ENCODE results near the gene GFRAL. TPM values are rescaled to one million over a fixed set of nuclear protein-coding genes. Genes with fewer than 3 reads are reported as not detected.

Gene GFRAL
- total RNA-seq (ENCODE audit: unreplicated experiment): not detected
- long read RNA-seq: 0 reads

DNA sequence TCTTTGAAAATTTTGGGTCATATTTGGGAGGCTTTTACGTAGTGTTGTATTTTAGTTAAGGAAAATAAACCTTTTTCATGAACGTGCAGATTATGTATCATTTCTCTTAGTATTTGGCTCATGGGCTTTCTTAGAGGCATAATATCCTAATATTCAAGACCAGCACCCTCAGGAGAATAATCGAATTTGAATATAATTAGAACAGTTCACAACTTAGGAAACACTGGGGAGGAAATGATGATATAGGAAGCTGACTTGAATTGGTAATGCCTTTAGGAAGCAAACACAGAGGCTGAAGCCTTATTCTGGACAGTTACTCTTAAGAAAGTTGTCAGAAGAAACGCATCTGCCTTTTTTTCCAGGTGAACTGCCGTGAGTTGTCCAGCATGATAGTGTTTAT, at the start of gene GFRAL:
Gene GFRAL, plus strand, starts transcription at position 301 of the 400 bp plus-strand sequence. Its CDS starts 86 bp downstream, at position 387.
- H3K9me3 Mint-ChIP-seq (ENCODE audit: unreplicated experiment): no peaks in the 10 kb centered on the region

DNA sequence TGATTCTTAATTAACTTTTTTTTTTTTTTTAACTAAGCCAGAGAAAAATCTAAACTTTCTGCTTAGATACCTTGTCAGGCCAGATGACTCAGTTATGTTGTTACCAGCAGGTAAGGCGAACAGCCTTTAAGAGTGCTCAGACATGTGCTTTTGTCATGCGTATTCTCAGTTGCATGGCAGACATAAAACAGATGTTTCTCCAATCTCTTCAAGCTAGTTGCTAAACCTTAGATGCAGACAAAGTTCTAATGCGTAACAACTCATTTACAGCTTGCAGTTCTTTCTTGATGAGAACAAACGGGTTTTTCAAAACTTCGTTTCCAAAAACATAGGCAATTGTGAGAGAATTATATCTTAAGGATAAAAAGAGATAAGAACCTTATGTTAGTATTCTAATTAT, 49.6 kb upstream of the GFRAL start:
- Mint-ChIP-seq H3K36me3 (ENCODE audit: low read depth, unreplicated experiment) (no peaks in the 10 kb centered on the region), H3K27me3 (ENCODE audit: unreplicated experiment) (no peaks in the 10 kb centered on the region), H3K4me3 (ENCODE audit: unreplicated experiment) (no peak overlapping the region), H3K9me3 (ENCODE audit: unreplicated experiment) (no peaks in the 10 kb centered on the region), H3K27ac (ENCODE audit: unreplicated experiment) (no peak overlapping the region), H3K4me1 (ENCODE audit: unreplicated experiment) (peaks cover 6% of the 10 kb centered on the region)
- no peak for TF ChIP-seq CTCF (IDR thresholded peaks at IDR 0.05; ENCODE audit: unreplicated experiment)
- no peak for DNase-seq (ENCODE audit: low spot score)

More for the DNA sequence above, at the start of gene GFRAL:
- no peaks in the 10 kb centered on the region for H3K4me1 Mint-ChIP-seq (ENCODE audit: unreplicated experiment)
- H3K4me3 Mint-ChIP-seq (ENCODE audit: unreplicated experiment): no peak within 1 kb of the TSS
- DNase-seq (ENCODE audit: low spot score): no peak
- TF ChIP-seq CTCF (IDR thresholded peaks at IDR 0.05; ENCODE audit: unreplicated experiment): no peak
- H3K27me3 Mint-ChIP-seq (ENCODE audit: unreplicated experiment): no peaks in the 10 kb centered on the region
- H3K36me3 Mint-ChIP-seq (ENCODE audit: low read depth, unreplicated experiment): no peaks in the 10 kb centered on the region
- H3K27ac Mint-ChIP-seq (ENCODE audit: unreplicated experiment): no peak within 1 kb of the TSS

- Mint-ChIP-seq H3K4me1 (ENCODE audit: unreplicated experiment) (peaks cover 6% of the 10 kb centered on the region), H3K27me3 (ENCODE audit: unreplicated experiment) (no peaks in the 10 kb centered on the region), H3K9me3 (ENCODE audit: unreplicated experiment) (no peaks in the 10 kb centered on the region), H3K36me3 (ENCODE audit: low read depth, unreplicated experiment) (no peaks in the 10 kb centered on the region), H3K4me3 (ENCODE audit: unreplicated experiment) (no peak overlapping the region), H3K27ac (ENCODE audit: unreplicated experiment) (no peak overlapping the region)
- DNase-seq (ENCODE audit: low spot score): no peak
- TF ChIP-seq CTCF (IDR thresholded peaks at IDR 0.05; ENCODE audit: unreplicated experiment): no peak
Observed at GRCh38 chr6:55281215-55281614, 46.1 kb upstream of the GFRAL start.

DNA sequence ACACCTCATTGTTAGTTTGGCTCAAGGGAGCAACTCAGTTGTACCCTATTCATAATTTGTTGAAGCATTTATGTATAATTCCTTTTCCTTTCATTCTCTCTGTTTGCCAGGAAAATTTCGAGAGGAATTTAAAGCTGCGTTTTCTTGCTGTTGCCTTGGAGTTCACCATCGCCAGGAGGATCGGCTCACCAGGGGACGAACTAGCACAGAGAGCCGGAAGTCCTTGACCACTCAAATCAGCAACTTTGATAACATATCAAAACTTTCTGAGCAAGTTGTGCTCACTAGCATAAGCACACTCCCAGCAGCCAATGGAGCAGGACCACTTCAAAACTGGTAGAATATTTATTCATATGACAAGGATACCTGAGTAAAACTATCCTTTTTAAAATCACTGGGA, 45.2 kb upstream of the GFRAL start:
- Mint-ChIP-seq H3K9me3 (ENCODE audit: unreplicated experiment) (no peaks in the 10 kb centered on the region), H3K27ac (ENCODE audit: unreplicated experiment) (no peak overlapping the region), H3K27me3 (ENCODE audit: unreplicated experiment) (no peaks in the 10 kb centered on the region), H3K4me1 (ENCODE audit: unreplicated experiment) (peaks cover 2% of the 10 kb centered on the region), H3K4me3 (ENCODE audit: unreplicated experiment) (no peak overlapping the region), H3K36me3 (ENCODE audit: low read depth, unreplicated experiment) (no peaks in the 10 kb centered on the region)
- TF ChIP-seq CTCF (IDR thresholded peaks at IDR 0.05; ENCODE audit: unreplicated experiment): no peak
- DNase-seq (ENCODE audit: low spot score): no peak

- no peak overlapping the region for H3K4me3 Mint-ChIP-seq (ENCODE audit: unreplicated experiment)
- H3K36me3 Mint-ChIP-seq (ENCODE audit: low read depth, unreplicated experiment): no peaks in the 10 kb centered on the region
- H3K27me3 Mint-ChIP-seq (ENCODE audit: unreplicated experiment): peaks cover 1% of the 10 kb centered on the region
- TF ChIP-seq CTCF (IDR thresholded peaks at IDR 0.05; ENCODE audit: unreplicated experiment): no peak
- no peak overlapping the region for H3K27ac Mint-ChIP-seq (ENCODE audit: unreplicated experiment)
- no peaks in the 10 kb centered on the region for H3K4me1 Mint-ChIP-seq (ENCODE audit: unreplicated experiment)
- no peak for DNase-seq (ENCODE audit: low spot score)
- no peaks in the 10 kb centered on the region for H3K9me3 Mint-ChIP-seq (ENCODE audit: unreplicated experiment)
Observed at GRCh38 chr6:55286824-55287223, 40.4 kb upstream of the GFRAL start.
